Kidney epithelial cell (primary cell): ENCODE data around the gene SF3A2. TPM values are rescaled to one million over a fixed set of nuclear protein-coding genes. Genes with fewer than 3 reads are reported as not detected.

ENCODE experiments used
- DNase-seq: peaks from one replicate; pipeline ENCODE4 v3.0.0-alpha.2; 2010; ENCODE audit warnings: low read depth
- H3K27me3 ChIP-seq: 2 replicates; pipeline ENCODE4 v1.6.0; 2011; ENCODE audit warnings: low read length; ENCODE audit not compliant: control insufficient read depth, insufficient read depth
- H3K36me3 ChIP-seq: 2 replicates; pipeline ENCODE4 v1.5.1; 2011; ENCODE audit warnings: low read length; ENCODE audit not compliant: control insufficient read depth, insufficient read depth
- H3K4me3 ChIP-seq: 2 replicates; pipeline ENCODE4 v1.5.1; 2011; ENCODE audit warnings: low read depth, mild to moderate bottlenecking, control low read depth, low read length
- CTCF ChIP-seq: IDR thresholded peaks from 2 replicates; pipeline ENCODE4 v1.5.1; 2011; ENCODE audit warnings: mild to moderate bottlenecking, moderate library complexity, low read length, control low read depth, inconsistent platforms; ENCODE audit not compliant: insufficient read depth, poor library complexity, severe bottlenecking
- total RNA-seq: library from RNA; depleted of rRNA; stranded (reverse); fragments of >200 nt; gene quantifications from 2 replicates; pipeline ENCODE4 v1.2.3, GENCODE V29; 2015

The SF3A2 gene
- total RNA-seq, 1 donor from 2014 or later = 72.4 TPM

- no peak for TF ChIP-seq CTCF
- Histone ChIP-seq H3K36me3 (peaks cover 2% of the 10 kb centered on the region), H3K27me3 (no peaks in the 10 kb centered on the region), H3K4me3 (no peak overlapping the region)
- DNase-seq = no peak
These were observed 37.6 kb downstream of the SF3A2 start for GRCh38 chr19:2274185-2274711.

GRCh38 chr19:2274931-2275535, 38.4 kb downstream of the SF3A2 start:
- peak; percentile 65 for TF ChIP-seq CTCF
- no peak overlapping the region for H3K4me3 ChIP-seq
- peaks cover 2% of the 10 kb centered on the region for H3K36me3 ChIP-seq
- DNase-seq = no peak
- no peaks in the 10 kb centered on the region for H3K27me3 ChIP-seq

GRCh38 chr19:2275588-2276428, 39.2 kb downstream of the SF3A2 start:
- no peak for DNase-seq
- Histone ChIP-seq H3K36me3 (peaks cover 2% of the 10 kb centered on the region), H3K27me3 (no peaks in the 10 kb centered on the region), H3K4me3 (no peak overlapping the region)
- no peak for TF ChIP-seq CTCF

- Histone ChIP-seq H3K36me3 (peaks cover 2% of the 10 kb centered on the region), H3K4me3 (no peak overlapping the region), H3K27me3 (no peaks in the 10 kb centered on the region)
- TF ChIP-seq CTCF = no peak
- no peak for DNase-seq
These were observed 39.9 kb downstream of the SF3A2 start for GRCh38 chr19:2276429-2276986.

- no peak overlapping the region for H3K4me3 ChIP-seq
- TF ChIP-seq CTCF = no peak
- DNase-seq = no peak
These were observed 40.5 kb downstream of the SF3A2 start for GRCh38 chr19:2277138-2277537.

More at GRCh38 chr19:2277138-2277537, 40.5 kb downstream of the SF3A2 start:
- peaks cover 6% of the 10 kb centered on the region for H3K27me3 ChIP-seq
- peaks cover 2% of the 10 kb centered on the region for H3K36me3 ChIP-seq
